ENCODE results near the gene PDIA6.

The PDIA6 gene

DNA sequence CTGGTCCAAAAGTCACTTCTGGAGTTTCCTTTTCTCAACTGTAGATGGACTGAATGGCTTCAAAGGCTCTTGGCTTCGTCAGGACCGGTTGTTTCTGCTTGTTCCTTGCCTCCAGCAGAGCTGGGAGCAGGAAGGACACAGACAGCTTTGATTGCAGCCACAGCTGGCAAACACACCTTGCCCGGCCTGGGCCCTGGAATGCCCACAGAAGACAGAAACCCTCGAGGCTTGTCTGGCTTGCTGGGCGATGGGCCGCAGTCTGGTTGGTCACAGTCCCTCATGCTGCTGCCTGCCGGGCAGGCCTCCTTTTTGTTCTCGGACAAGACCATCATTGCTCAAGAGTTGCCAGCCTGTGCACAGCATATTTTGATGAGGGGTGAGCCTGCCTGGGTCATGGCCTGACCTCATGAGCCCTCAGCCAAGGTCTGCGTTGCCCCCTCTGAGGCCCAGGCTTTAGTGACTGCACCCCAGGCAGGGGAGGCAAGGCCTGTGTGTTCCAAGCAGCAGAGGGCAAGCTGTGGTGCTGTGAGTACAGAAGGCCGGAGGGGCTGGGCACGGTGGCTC is 53.4 kb downstream of the PDIA6 start:
- H3K4me3 ChIP-seq (ENCODE audit: low read depth, low read length), result no peak overlapping the region
- no peak for DNase-seq (ENCODE audit: low read depth, low spot score)
- POLR2A ChIA-PET, result no interaction called here
- CTCF ChIA-PET, result interaction anchor here (0.6 kb wide), 1 partner anchor 24 kb away, joined by 3 read pairs; no protein-coding TSS in a partner anchor
- TF ChIP-seq, protein P1, sequence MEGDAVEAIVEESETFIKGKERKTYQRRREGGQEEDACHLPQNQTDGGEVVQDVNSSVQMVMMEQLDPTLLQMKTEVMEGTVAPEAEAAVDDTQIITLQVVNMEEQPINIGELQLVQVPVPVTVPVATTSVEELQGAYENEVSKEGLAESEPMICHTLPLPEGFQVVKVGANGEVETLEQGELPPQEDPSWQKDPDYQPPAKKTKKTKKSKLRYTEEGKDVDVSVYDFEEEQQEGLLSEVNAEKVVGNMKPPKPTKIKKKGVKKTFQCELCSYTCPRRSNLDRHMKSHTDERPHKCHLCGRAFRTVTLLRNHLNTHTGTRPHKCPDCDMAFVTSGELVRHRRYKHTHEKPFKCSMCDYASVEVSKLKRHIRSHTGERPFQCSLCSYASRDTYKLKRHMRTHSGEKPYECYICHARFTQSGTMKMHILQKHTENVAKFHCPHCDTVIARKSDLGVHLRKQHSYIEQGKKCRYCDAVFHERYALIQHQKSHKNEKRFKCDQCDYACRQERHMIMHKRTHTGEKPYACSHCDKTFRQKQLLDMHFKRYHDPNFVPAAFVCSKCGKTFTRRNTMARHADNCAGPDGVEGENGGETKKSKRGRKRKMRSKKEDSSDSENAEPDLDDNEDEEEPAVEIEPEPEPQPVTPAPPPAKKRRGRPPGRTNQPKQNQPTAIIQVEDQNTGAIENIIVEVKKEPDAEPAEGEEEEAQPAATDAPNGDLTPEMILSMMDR (IDR thresholded peaks at IDR 0.05; ENCODE audit: insufficient read depth, low read length, missing control alignments), result no peak

DNA sequence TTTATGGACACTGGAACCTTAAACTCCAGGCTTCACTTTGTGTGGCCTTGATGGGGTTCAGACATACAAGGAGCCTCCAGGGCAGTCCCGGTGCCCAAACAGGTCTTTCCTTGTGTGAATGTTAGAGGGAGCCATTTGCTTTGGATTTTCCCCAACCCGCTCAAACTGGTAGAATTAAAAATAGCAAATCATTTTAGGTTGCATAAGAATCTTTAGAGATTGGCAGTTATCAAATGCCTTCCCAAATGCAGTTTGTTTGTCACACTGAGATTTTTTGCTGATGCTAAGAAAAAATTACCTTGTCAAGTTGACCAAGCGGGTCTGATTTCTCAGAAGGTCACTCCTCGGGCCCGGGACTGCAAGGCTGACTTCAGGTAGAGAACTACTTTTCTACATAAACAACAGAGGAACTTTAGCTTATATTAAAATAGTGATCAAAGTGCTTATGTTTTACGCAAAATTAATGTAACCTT is 54.7 kb downstream of the PDIA6 start:
- ChIA-PET CTCF (no interaction called here), POLR2A (no interaction called here)
- no peak overlapping the region for H3K4me3 ChIP-seq (ENCODE audit: low read depth, low read length)
- DNase-seq (ENCODE audit: low read depth, low spot score), result no peak
- TF ChIP-seq, protein P1 (IDR thresholded peaks at IDR 0.05; ENCODE audit: insufficient read depth, low read length, missing control alignments), result no peak

DNA sequence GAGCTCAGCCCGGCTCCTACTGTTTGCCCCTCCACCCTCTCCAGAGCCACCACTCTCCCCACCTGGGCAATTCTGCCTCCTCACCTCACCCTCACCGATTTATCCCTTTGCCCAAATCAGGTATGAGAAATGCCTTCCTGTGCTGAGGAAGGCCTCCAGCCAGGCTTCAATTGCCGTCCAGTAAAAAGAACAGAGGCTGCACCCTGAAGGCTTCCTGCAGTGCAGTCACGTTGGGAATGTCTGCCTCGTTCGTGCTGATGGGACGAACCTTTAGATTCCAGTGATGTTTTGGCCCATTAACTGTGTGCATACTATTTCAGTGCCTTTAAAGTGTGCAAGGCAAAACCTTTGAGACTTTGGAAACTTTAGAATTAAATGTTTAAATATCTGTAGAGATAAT is 57.0 kb downstream of the PDIA6 start:
- CTCF ChIA-PET, result no interaction called here
- POLR2A ChIA-PET, result no interaction called here
- TF ChIP-seq, protein P1 (IDR thresholded peaks at IDR 0.05; ENCODE audit: insufficient read depth, low read length, missing control alignments), result no peak
- no peak overlapping the region for H3K4me3 ChIP-seq (ENCODE audit: low read depth, low read length)
- DNase-seq (ENCODE audit: low read depth, low spot score), result no peak

DNA sequence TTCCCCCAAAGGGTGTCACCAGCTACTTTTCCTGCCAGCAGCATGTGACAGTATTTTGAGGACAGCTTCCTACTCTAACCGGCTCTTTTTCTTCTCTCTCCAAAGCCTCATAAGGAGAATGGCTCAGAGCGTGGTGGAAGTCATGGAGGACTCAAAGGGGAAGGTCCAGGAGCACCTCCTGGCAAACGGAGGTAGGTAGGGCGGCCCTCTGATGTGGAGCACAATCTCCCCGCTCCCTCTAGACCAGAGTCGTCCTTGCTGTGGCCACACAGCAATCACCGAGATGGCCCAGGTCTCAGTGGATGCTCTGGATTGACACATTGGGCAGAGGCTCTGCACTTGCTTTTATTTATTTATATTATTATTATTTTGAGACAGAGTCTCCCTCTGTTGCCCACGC is 58.7 kb downstream of the PDIA6 start:
- CTCF ChIA-PET, result interaction anchor here (1.5 kb wide), 1 partner anchor 12 kb away, joined by 4 read pairs; no protein-coding TSS in a partner anchor
- DNase-seq (ENCODE audit: low read depth, low spot score), result no peak
- no peak overlapping the region for H3K4me3 ChIP-seq (ENCODE audit: low read depth, low read length)
- POLR2A ChIA-PET, result no interaction called here
- TF ChIP-seq, protein P1 (IDR thresholded peaks at IDR 0.05; ENCODE audit: insufficient read depth, low read length, missing control alignments), result no peak

DNA sequence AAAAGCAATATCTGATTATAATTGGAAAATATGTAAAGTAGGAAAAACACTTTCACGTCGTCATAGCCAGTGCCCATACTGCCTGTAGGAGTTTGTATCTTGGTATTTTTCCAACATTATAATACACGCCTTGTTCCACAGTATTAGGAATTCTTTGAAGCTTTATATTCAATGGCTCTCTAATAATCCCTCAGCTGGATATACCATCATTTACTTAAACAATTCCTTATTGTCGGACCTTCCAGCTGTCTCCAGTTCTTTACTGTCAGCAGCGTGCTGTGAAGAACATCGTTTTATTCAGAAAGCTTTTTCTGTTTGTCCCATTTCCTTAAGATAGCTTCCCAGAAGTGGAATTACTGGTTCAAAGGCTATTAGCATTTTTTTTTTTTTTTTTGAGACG is 59.4 kb downstream of the PDIA6 start:
- ChIA-PET CTCF (interaction anchor here (1.5 kb wide), 1 partner anchor 12 kb away, joined by 4 read pairs; no protein-coding TSS in a partner anchor), POLR2A (no interaction called here)
- TF ChIP-seq, protein P1 (IDR thresholded peaks at IDR 0.05; ENCODE audit: insufficient read depth, low read length, missing control alignments), result no peak
- DNase-seq (ENCODE audit: low read depth, low spot score), result no peak
- no peak overlapping the region for H3K4me3 ChIP-seq (ENCODE audit: low read depth, low read length)

DNA sequence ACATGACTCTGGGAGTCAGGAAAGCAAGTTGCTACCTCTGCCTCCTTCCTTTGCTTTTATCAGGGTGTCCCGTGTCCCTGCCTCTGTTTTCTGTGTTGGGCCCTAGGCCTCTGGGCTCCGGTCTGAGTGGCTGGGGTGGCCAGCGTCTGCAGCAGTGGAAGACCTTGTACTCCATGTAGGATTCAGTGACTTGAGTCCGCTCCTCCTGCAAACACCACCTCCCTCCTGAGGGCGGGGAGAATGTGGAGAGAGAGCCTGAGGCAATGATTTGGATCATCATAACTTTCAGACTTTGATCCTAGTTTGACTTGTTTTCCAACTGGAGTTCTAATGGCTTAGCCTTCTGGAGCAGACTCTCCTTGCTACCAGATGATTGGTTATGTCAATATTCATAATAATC is 60.3 kb downstream of the PDIA6 start:
- CTCF ChIA-PET, result no interaction called here

More for the DNA sequence above, 60.3 kb downstream of the PDIA6 start:
- TF ChIP-seq, protein P1 (IDR thresholded peaks at IDR 0.05; ENCODE audit: insufficient read depth, low read length, missing control alignments), result no peak
- no peak for DNase-seq (ENCODE audit: low read depth, low spot score)
- POLR2A ChIA-PET, result no interaction called here
- H3K4me3 ChIP-seq (ENCODE audit: low read depth, low read length), result no peak overlapping the region

All from AG04449 (cell line).